ENCODE results near the gene DAP.
"Not testable (repeated sequence)": the region's sequence is repeated elsewhere in the genome, so short reads cannot be mapped to it uniquely, and the experiment has no call there.

The DAP gene

GRCh38 chr5:10793785-10794184, 32.8 kb upstream of the DAP start:
- TF ChIP-seq CTCF (IDR thresholded peaks at IDR 0.05; ENCODE audit: low read depth, low read length) = no peak
- Histone ChIP-seq H3K4me3 (ENCODE audit: low read depth, low read length) (no peak overlapping the region), H3K27me3 (peaks cover 8% of the 10 kb centered on the region; the same call in 1 of the 2 replicates), H3K36me3 (no peaks in the 10 kb centered on the region), H3K9me3 (no peaks in the 10 kb centered on the region), H3K4me1 (no peaks in the 10 kb centered on the region)
- DNase-seq = no peak

DNA sequence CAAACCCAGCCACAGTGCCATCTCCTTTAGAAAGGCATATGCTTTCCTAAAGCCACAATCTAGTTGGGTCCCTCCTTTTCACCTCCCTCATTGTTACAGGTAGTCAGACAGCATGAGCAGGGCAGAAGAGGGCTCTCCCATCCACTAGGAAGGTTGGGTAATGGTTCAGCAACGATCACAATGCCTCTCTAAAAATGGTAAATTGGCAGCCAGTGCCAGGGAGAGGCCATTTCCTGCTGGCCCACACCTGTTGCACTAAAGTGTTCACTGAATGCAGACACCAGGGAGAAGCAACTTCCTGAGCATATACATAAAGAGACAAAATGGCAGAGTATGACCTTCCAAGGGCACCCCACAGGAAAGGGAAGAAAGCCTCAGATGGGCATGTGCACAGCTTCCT, 31.3 kb upstream of the DAP start:
- H3K27me3 ChIP-seq = peaks cover 5% of the 10 kb centered on the region; the same call in 1 of the 2 replicates
- H3K9me3 ChIP-seq = no peaks in the 10 kb centered on the region
- no peak for DNase-seq
- H3K4me3 ChIP-seq (ENCODE audit: low read depth, low read length) = no peak overlapping the region
- TF ChIP-seq CTCF (IDR thresholded peaks at IDR 0.05; ENCODE audit: low read depth, low read length) = no peak
- no peaks in the 10 kb centered on the region for H3K36me3 ChIP-seq
- H3K4me1 ChIP-seq = no peaks in the 10 kb centered on the region

DNA sequence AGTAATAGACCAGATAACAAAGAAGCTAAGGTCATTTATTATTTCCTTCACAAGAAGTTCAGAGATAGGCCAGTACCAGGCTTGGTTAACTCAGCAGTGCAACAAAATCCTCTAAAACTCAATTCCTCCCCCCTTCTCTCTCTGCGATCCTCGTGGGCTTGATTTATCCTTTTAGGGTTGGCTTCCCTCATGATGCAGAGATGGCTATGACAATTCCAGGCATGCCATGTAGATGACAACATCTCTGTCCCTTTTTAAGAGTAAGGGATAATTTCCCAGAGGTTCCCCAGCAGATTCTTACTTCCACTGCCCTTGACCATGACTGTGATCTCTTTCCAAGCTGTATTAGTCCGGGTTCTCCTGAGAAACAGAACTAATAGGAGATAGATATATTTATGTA, 28.7 kb upstream of the DAP start:
- H3K4me3 ChIP-seq (ENCODE audit: low read depth, low read length) = no peak overlapping the region
- TF ChIP-seq CTCF (IDR thresholded peaks at IDR 0.05; ENCODE audit: low read depth, low read length) = no peak
- no peaks in the 10 kb centered on the region for H3K9me3 ChIP-seq
- 0 out of 2 replicates have a peak, but pooled peaks cover 2% of the 10 kb centered on the region for H3K27me3 ChIP-seq
- DNase-seq = no peak
- H3K4me1 ChIP-seq = no peaks in the 10 kb centered on the region
- no peaks in the 10 kb centered on the region for H3K36me3 ChIP-seq

DNA sequence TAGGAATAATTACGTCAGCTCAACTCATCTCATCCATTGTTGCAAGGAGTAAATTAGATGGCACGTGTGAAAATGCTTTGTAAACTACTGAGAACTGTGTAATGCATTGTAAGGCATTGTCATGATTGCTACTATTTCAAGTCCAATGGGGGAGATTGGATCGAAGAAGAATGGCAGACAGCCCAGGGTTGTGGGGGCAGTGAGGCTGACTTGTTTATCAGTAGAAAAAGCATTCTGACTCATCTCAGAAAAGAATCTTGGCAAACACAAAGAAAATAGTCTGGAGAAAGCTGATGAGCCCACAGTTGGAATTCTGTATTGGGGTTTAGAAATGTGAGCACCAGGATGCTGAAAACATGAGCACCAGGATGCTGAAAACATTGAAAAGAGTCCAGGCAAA, 28.0 kb upstream of the DAP start:
- no peak overlapping the region for H3K4me3 ChIP-seq (ENCODE audit: low read depth, low read length)
- H3K27me3 ChIP-seq = no peaks in the 10 kb centered on the region; the same call in 1 of the 2 replicates
- H3K4me1 ChIP-seq = no peaks in the 10 kb centered on the region
- DNase-seq = no peak
- no peaks in the 10 kb centered on the region for H3K9me3 ChIP-seq
- TF ChIP-seq CTCF (IDR thresholded peaks at IDR 0.05; ENCODE audit: low read depth, low read length) = no peak
- no peaks in the 10 kb centered on the region for H3K36me3 ChIP-seq

DNA sequence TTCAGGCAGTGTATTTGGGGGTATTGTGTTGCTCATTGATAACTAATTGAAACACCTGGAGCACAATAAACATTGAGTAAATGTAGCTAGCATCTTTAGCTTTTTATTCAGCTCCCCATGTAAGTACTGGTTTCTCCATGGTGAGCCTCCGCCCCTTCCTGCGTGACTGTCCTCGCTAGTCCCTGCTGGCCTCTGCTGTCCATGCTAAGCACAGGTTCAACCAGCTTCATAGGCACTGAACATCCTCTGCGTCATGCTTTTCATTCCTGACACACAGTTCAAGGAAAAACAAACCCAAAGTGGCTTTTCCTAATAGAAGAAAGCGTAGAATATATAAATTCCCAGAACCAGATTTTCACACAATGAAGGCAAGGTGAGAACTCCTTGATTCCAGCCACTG, 27.3 kb upstream of the DAP start:
- TF ChIP-seq CTCF (IDR thresholded peaks at IDR 0.05; ENCODE audit: low read depth, low read length) = no peak
- H3K36me3 ChIP-seq = no peaks in the 10 kb centered on the region
- H3K4me3 ChIP-seq (ENCODE audit: low read depth, low read length) = no peak overlapping the region
- H3K9me3 ChIP-seq = no peaks in the 10 kb centered on the region
- H3K4me1 ChIP-seq = no peaks in the 10 kb centered on the region
- peaks cover 3% of the 10 kb centered on the region; the same call in 1 of the 2 replicates for H3K27me3 ChIP-seq
- no peak for DNase-seq

GRCh38 chr5:10786835-10787234, 25.8 kb upstream of the DAP start:
- DNase-seq = no peak
- Histone ChIP-seq H3K27me3 (peaks cover 3% of the 10 kb centered on the region; the same call in 1 of the 2 replicates), H3K4me1 (no peaks in the 10 kb centered on the region), H3K9me3 (no peaks in the 10 kb centered on the region), H3K4me3 (ENCODE audit: low read depth, low read length) (no peak overlapping the region), H3K36me3 (no peaks in the 10 kb centered on the region)
- TF ChIP-seq CTCF (IDR thresholded peaks at IDR 0.05; ENCODE audit: low read depth, low read length) = no peak

DNA sequence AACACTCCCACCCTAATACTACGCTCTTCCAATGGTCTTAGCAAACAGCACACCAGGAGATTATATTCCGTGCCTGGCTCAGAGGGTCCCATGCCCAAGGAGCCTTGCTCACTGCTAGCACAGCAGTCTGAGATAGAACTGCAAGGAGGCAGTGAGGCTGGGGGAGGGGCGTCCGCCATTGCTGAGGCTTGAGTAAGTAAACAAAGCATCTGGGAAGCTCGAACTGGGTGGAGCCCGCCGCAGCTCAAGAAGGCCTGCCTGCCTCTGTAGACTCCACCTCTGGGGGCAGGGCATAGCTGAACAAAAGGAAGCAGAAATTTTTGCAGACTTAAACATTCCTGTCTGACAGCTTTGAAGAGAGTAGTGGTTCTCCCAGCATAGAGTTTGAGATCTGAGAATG, 19.2 kb upstream of the DAP start:
- not testable (repeated sequence) for H3K4me3 ChIP-seq (ENCODE audit: low read depth, low read length); DNase-seq; H3K9me3 ChIP-seq; H3K36me3 ChIP-seq; H3K27me3 ChIP-seq; H3K4me1 ChIP-seq

Data from BE2C (cell line).